SK-N-MC (cell line): Measurements from ENCODE around the gene MYCBP.

Experiments used
- EZH2 ChIP-seq: fragments of 200-600 bp; sonication (generic); IDR thresholded peaks from one replicate; pipeline ENCODE4 v1.6.1; 2017; ENCODE audit warnings: antibody characterized with exemption
- POLR2AphosphoS5 ChIP-seq: IDR thresholded peaks from 2 replicates; pipeline ENCODE4 v1.6.1; 2012; ENCODE audit warnings: mild to moderate bottlenecking, low read depth, low read length, borderline replicate concordance

DNA sequence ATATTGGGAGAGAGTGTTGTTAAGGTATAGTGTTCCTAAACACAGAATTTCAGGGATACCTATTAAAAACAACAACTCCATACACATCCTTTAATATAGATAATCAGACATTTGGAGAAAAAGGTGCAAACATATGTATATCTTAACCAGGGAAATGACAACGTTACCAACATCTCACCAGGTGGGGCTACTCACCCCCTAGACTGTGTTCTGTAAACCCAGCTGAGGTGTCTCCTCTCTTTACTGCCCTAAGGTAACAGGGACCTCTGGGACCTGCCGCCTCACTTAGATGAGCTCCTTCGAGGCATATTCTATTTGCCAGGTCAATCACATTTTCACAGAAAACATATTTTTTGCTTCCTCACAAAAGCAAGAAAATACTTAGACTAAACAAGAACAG lies 26.9 kb downstream of the MYCBP start:
- TF ChIP-seq EZH2 (no peak), POLR2AphosphoS5 (no peak)
